Measurements from ENCODE around the gene TNPO1. TPM values are rescaled to one million over a fixed set of nuclear protein-coding genes. Genes with fewer than 3 reads are reported as not detected.

TNPO1 gene
- total RNA-seq, 2 experiments from 2014 or later = 69.6 to 74.7 TPM

DNA sequence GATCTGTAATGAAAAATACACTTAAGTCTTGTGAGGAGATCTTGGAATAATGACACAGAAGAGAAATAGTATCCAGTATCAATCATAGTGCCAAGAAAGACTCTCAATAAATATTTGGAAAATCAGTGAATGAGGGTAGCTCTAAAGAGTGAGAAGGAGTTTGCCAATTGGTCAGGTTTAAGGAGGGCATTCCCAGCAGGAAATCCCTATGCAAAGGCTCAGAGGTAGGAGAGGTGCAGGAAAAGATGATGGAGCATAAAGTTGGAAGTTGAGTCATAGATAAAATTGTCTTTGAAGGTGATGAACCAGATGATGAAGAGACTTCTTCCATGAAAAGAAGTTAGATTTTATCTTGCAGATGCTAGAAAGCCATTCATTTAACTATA is 27.8 kb downstream of the TNPO1 start:
- Mint-ChIP-seq H3K27ac (no peak overlapping the region), H3K4me3 (peak overlapping the region; percentile 3), H3K27me3 (no peaks in the 10 kb centered on the region), H3K9me3 (no peaks in the 10 kb centered on the region), H3K36me3 (ENCODE audit: low read depth) (peaks cover 12% of the 10 kb centered on the region), H3K4me1 (ENCODE audit: low read depth) (peaks cover 51% of the 10 kb centered on the region)
- H3K4me1 ChIP-seq (ENCODE audit: insufficient read depth, low read length) = peaks cover 5% of the 10 kb centered on the region
- ChIA-PET CTCF (interaction anchor here (1.4 kb wide), 1 partner anchor 26 kb away, joined by 4 read pairs; no protein-coding TSS in a partner anchor), POLR2A (no interaction called here)
- ATAC-seq (ENCODE audit: poor library complexity) (no peak), DNase-seq (no peak)
- TF ChIP-seq, protein P1, sequence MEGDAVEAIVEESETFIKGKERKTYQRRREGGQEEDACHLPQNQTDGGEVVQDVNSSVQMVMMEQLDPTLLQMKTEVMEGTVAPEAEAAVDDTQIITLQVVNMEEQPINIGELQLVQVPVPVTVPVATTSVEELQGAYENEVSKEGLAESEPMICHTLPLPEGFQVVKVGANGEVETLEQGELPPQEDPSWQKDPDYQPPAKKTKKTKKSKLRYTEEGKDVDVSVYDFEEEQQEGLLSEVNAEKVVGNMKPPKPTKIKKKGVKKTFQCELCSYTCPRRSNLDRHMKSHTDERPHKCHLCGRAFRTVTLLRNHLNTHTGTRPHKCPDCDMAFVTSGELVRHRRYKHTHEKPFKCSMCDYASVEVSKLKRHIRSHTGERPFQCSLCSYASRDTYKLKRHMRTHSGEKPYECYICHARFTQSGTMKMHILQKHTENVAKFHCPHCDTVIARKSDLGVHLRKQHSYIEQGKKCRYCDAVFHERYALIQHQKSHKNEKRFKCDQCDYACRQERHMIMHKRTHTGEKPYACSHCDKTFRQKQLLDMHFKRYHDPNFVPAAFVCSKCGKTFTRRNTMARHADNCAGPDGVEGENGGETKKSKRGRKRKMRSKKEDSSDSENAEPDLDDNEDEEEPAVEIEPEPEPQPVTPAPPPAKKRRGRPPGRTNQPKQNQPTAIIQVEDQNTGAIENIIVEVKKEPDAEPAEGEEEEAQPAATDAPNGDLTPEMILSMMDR (IDR thresholded peaks at IDR 0.05) = no peak
- H3K27ac ChIP-seq (ENCODE audit: low read depth in 1 of 2, low read length in 2 of 2) = no peak overlapping the region
- H3K4me3 ChIP-seq (ENCODE audit: low read length) = no peak overlapping the region
- no peaks in the 10 kb centered on the region for H3K27me3 ChIP-seq (ENCODE audit: control insufficient read depth in 1 of 2, insufficient read depth in 2 of 2, low read length in 2 of 2)
- no peaks in the 10 kb centered on the region for H3K9me3 ChIP-seq (ENCODE audit: control insufficient read depth in 1 of 2, insufficient read depth in 1 of 2, low read length in 2 of 2)
- intact Hi-C loops (cut with DNase I, micrococcal nuclease) = loop anchor here in 1 of 2 experiments (10.0 kb wide), 2 partner anchors 111 to 539 kb away; partner anchors contain the start of gene FCHO2
- no peaks in the 10 kb centered on the region for H3K36me3 ChIP-seq (ENCODE audit: insufficient read depth, low read length)

DNA sequence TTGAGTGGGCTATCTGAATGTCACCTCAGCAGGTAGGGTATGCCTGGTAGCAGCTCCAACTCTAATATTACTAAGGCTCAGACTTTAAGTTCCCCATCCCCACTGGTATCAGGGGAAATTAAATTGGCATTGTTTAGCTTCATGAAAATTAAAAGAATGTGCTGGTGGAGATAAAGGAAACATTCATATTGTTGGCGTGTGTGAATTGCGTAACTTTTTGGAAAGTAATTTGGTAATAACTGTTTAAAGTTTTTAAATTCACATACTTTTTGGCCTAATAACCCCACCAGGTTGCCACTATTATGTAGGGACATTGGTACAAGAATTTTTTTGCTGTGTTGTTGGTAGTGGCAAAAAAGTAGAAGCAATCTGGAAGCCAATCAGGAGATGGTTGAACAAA is 29.4 kb downstream of the TNPO1 start:
- POLR2A ChIA-PET = no interaction called here
- TF ChIP-seq, protein P1 (IDR thresholded peaks at IDR 0.05) = no peak
- H3K27ac Mint-ChIP-seq = no peak overlapping the region
- no peaks in the 10 kb centered on the region for H3K9me3 Mint-ChIP-seq
- peaks cover 5% of the 10 kb centered on the region for H3K4me1 ChIP-seq (ENCODE audit: insufficient read depth, low read length)
- DNase-seq (no peak), ATAC-seq (ENCODE audit: poor library complexity) (no peak)
- CTCF ChIA-PET = interaction anchor here (1.0 kb wide), 1 partner anchor 111 kb away, joined by 3 read pairs; the partner anchor contains the start of gene FCHO2
- H3K9me3 ChIP-seq (ENCODE audit: control insufficient read depth in 1 of 2, insufficient read depth in 1 of 2, low read length in 2 of 2) = no peaks in the 10 kb centered on the region
- no peak overlapping the region for H3K27ac ChIP-seq (ENCODE audit: low read depth in 1 of 2, low read length in 2 of 2)
- intact Hi-C loops (cut with DNase I, micrococcal nuclease) = loop anchor here in 1 of 2 experiments (10.0 kb wide), 2 partner anchors 109 to 541 kb away; partner anchors contain the start of gene FCHO2
- no peaks in the 10 kb centered on the region for H3K36me3 ChIP-seq (ENCODE audit: insufficient read depth, low read length)
- no peak overlapping the region for H3K4me3 ChIP-seq (ENCODE audit: low read length)
- H3K27me3 Mint-ChIP-seq = no peaks in the 10 kb centered on the region
- peak overlapping the region; percentile 40 for H3K4me3 Mint-ChIP-seq
- no peaks in the 10 kb centered on the region for H3K27me3 ChIP-seq (ENCODE audit: control insufficient read depth in 1 of 2, insufficient read depth in 2 of 2, low read length in 2 of 2)
- peaks cover 19% of the 10 kb centered on the region for H3K36me3 Mint-ChIP-seq (ENCODE audit: low read depth)
- peaks cover 68% of the 10 kb centered on the region for H3K4me1 Mint-ChIP-seq (ENCODE audit: low read depth)

DNA sequence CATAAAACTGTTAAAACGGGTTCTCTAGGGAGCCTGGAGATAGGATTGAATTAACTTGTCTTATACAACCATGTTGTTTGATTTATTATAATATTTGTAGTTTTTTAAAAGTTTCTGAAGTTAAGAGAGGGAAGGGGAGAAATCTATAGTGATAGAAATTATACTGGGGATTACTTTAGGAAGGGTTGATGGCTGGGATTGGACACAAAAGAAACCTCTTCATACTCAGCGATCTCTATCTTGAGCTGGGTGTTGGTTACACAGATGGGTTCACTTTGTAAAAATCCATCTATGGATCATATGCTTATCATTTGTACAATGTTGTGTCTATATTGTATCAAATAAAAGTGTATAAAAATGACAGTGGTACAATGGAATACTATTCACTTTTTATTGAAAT is 30.0 kb downstream of the TNPO1 start:
- Mint-ChIP-seq H3K27ac (no peak overlapping the region), H3K4me3 (peak overlapping the region; percentile 40), H3K4me1 (ENCODE audit: low read depth) (peaks cover 74% of the 10 kb centered on the region), H3K36me3 (ENCODE audit: low read depth) (peaks cover 25% of the 10 kb centered on the region), H3K9me3 (no peaks in the 10 kb centered on the region), H3K27me3 (no peaks in the 10 kb centered on the region)
- DNase-seq (no peak), ATAC-seq (ENCODE audit: poor library complexity) (no peak)
- Histone ChIP-seq H3K27ac (ENCODE audit: low read depth in 1 of 2, low read length in 2 of 2) (no peak overlapping the region), H3K36me3 (ENCODE audit: insufficient read depth, low read length) (peaks cover 2% of the 10 kb centered on the region), H3K4me3 (ENCODE audit: low read length) (no peak overlapping the region), H3K9me3 (ENCODE audit: control insufficient read depth in 1 of 2, insufficient read depth in 1 of 2, low read length in 2 of 2) (no peaks in the 10 kb centered on the region), H3K4me1 (ENCODE audit: insufficient read depth, low read length) (peaks cover 7% of the 10 kb centered on the region), H3K27me3 (ENCODE audit: control insufficient read depth in 1 of 2, insufficient read depth in 2 of 2, low read length in 2 of 2) (no peaks in the 10 kb centered on the region)
- ChIA-PET CTCF (interaction anchor here (1.0 to 1.2 kb wide), 2 partner anchors 28 to 110 kb away, joined by 3 to 4 read pairs; partner anchors contain the start of gene FCHO2), POLR2A (no interaction called here)
- intact Hi-C loops (cut with DNase I, micrococcal nuclease) = loop anchor here in 1 of 2 experiments (10.0 kb wide), 2 partner anchors 108 to 542 kb away; partner anchors contain the start of gene FCHO2
- TF ChIP-seq, protein P1 (IDR thresholded peaks at IDR 0.05) = no peak

Measured in CD4-positive, alpha-beta T cell (primary cell).